GM19240 (cell line): ENCODE data around the gene CUEDC2.

Source experiments
- DNase-seq: peaks from one replicate; pipeline ENCODE4 v3.0.0; 2011; ENCODE audit warnings: low spot score; ENCODE audit not compliant: insufficient read length

The CUEDC2 gene

DNA sequence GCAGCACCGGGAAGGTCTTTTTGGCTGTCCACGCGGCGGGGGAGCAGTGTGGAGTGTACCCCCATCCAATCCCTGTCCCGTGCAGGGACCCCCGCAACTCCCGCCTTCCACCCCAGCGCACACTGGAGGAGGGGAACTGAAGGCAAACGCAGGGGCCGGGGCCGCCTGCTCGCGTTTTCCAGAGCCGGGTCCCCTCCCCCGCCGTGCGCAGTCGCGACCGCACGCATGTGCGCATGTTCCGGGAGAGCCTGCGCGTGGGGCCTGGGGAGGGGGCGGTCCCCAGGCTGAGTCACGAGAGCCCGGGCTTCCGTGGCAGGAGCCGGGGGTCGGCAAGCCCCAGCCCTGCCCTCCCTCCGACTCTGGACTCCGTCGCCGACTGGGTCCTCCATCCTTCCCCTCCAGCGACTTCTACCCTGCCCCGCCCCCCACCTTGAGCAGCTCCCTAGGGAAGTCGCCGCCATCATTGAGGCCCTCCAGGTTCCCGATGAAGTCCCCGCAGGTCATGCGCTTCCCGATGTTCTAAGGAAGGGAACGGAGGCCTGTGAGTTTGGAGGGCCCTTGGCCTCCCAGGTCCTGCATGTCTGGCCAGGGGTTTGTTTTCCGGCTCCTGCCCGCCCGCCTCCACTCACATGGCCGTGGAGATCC, 21.8 kb downstream of the CUEDC2 start:
- no peak for DNase-seq

DNA sequence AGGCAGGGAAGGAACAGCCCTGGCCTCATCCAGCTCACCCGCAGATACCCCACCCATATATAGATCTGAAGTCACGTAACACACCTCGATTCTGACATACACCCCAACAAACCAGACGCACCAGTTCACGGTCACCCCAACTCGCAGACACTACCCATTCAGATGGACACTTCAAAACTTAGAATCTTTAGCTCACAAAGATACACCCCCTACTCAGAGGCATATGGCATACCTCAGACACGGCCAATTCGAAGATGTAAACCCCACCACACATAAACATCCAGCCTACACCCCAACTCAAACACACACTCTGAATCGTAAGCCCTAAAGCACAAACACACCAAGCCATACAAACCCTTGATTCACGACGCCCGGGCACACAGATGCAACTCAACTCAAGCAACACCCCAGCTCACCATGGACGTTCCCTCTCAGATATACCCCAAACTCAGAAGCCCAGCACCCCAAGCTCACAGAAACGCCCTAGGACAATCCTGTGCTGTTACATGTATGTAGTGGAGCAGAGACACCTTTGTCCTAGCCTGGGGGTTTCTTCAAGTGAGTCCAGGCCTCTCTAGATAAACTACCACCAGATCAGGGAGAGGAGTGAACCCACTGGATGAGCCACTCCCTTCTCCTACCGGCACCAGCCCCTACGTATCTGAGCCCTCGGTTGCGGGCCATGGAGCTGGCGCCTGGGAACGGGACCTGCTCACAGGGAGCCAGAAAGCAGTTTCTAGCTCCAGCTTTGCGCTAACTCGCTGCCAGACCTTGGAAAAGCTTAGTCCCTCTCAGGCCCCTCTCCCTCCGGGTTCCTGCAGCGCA, 22.6 kb downstream of the CUEDC2 start:
- DNase-seq: no peak

DNA sequence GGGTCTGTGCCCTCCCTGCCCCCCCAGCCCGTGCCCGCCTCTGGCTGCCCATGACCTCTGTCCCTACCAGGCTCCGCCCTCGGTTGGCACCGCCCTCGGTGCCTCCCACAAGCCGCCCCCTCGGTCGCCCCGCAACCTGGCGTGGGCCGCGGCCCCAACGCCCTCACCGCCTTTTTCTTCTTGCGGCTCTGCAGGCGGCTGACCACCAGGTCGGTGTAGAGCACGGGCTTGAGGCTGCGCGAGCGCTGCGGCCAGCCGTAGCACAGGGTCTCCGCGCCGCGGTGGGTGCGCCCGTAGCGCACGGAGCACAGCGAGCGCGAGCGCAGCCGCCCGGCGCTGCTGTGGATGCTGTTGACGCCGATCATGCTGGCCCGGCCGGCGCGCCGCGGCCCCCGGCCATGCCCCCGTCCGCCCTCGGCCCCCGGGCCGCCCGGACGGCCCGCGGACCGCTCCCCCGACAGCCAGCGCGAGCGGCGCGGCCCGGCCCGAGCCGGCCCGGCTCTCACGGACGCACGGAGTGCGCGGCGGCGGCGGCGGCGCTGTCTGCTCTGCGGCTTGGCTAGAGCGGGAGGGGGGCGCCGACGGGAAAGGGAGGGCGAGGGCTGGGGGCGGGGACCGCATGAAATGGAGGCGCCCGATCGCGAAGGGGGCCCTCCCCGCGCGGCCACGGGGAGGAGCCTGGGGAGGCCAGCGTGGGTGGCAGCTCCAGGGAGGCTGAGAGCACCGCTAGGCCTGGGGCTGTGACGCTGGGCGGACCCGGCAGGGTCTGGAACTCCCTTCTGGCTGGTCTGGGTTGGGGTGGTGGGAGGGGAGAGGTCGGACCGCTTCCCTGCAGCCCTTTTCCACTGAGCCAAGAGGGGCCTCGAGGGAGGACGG, 23.4 kb downstream of the CUEDC2 start:
- DNase-seq: no peak

DNA sequence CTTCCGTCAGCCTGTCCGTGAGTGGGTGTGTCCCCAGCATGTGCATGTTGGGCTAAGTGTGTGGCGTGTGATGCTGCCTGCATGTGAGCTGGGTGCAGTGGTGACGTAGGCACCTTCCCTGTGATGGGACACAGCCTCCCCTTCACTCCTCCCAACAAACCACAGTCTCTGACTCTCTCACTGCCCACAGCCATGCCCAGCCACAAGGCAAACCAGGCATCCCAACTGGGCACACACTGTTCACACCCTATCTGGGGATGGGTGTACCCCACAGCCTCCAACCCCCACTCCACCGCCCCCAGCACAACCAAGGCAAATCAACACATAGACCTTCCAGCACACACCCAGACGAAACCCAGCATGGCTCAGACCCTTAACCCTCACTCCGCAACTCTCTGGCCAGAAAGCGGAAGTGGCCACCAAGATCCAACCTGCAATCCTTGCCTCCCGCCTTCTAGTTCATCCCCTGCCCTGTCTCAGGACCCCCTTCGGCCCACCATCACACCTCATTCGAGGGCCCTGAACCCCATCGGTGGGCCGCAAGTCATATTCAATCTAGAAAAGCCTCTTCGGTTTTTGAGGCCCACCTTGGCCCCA, 24.1 kb downstream of the CUEDC2 start:
- DNase-seq: no peak

DNA sequence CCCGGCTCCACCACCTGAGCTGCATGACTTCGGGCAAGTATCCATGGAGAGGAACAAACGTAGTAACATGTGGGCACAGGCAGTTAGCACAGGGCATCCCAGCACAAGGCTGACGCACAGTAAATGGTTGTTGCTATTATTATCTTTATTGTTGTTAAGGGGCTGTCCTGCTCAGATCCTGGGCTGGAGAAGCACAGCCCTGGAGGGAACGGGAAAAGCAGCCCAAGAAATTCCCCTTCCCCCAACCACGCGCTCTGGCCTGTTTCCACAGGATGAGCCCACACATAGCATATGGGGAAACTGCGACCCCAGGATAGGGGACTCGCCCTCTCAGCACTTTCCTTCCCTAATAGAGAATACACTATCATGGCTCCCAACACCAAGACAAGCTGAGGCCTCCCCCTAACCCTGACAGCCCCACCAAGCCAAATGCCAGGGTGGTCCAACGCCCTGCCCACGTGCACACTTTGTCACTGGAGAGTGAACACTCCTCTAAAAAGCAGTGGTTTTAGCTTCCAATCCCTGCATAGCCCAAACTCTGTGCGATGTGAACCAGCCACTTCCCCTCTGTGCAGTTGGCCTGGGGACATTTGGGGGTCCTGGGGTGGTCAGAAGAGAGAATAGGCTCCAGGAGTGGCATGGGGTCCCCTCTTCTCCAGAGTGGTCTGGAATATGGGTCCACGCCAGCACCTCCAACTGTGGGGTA, 24.8 kb downstream of the CUEDC2 start:
- DNase-seq: no peak

DNA sequence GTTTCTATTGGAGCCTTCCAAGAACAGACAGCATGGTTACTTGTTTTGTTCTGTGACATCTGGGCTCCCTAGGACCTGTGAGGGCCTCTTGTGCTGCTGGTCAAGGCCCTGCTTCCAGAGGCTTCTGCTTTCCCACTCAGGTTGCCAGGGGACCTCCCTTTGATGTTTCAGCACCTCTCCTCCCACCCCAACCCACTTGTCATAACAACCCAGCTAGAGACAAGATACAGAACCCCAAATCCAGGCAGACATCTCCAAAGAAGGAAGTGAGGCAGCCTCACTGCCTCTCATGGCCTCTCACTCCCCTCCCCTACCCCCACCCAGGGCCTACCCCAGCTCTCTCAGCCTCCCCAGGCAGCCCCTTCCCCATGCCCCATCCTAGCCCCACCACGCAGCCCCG, 25.6 kb downstream of the CUEDC2 start:
- no peak for DNase-seq

DNA sequence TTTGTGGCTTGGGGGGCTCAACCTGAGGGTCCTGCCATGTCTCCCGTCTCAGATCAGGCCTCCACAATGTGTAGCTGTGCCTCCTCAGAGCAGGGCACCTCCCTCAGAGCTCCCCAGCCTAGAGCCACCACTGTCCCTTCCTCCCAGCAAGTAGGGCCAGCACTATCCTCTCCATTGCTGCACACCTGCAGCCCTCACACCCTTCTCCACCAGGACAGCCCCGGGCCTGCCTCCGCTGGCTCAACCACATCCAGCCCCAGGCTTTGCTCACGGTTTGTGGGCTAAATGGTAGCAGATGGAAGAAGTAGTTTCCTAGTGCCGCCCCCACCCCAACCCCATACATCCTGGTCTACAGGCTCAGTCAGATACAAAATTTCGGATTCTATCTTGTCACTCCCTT, 26.7 kb downstream of the CUEDC2 start:
- no peak for DNase-seq

DNA sequence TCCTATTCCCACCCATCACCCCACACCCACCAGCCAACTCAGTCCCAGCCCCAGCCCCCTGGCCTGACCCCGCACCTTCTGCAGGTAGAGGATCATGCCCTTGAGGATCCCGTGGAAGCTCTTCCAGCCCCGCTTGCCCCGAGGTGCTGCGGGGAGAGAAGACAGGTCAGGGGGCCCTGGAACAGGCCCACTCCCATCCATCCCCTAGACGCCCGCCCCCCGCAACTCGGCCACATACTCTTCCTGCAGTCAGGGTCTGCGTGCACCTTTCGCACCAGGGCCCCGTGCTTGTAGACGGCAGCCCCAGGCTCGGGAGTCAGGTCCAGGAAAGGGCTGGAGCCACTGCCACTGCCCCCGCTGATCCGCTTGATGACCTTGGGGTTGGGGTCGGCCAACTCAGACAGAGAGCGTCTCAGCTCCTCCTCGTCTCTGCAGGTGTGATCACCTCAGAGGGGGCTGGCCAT, 27.2 kb downstream of the CUEDC2 start:
- no peak for DNase-seq

DNA sequence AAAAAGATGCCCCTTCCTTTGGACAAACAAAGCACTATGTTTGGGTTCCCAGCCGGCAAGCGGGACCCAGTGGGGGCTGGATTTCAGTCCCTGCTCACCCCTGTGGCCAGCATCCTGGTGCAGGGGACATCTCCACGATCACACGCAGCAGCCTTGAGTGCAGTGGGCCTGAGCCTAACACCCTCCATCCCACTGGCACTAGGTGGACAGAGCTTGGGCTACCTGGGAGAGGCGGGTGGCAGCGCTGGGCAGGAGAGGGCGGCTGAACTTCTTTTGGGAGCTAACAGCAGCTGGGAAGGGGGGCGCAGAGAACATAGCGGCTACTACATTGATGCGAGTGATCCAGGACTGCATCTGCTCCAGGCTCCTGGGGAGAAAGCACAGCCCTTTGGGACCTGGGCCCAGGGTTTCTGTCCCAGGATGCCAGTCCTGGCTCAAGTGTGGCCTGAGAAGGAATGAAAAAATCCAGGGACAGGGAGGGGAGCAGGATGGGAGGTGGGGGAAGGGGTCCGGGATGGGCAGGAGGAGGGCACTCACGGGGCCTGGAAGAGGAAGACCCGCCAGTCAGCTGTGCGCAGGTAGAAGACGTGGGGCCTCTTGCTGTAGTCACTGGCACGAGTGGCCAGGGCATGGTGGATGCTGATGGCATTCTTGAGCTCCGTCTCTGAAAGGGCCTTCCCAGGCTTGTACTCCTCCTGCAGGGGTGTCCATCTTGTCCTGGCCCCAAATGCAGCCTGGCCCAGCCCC, 27.8 kb downstream of the CUEDC2 start:
- no peak for DNase-seq

DNA sequence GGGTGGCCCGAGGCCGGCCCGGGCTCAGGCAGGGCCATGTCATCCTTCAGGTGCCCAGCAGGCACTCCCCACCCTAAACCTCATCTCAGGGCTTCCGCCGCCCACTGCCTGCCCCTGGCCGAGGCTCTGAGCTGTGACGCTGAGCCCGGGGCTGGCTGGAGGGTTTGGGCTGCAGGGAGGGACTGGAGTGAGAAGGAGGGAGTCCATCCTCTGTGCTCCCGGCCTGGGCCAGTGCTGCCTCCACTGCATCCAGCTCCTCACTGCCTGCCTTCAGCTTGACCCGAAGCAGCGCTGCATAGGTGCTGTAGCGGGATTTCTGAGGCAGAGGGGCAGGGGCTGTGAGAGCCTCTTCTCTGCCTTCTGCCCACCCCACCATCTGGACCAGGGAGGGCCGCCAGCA, 29.3 kb downstream of the CUEDC2 start:
- no peak for DNase-seq

DNA sequence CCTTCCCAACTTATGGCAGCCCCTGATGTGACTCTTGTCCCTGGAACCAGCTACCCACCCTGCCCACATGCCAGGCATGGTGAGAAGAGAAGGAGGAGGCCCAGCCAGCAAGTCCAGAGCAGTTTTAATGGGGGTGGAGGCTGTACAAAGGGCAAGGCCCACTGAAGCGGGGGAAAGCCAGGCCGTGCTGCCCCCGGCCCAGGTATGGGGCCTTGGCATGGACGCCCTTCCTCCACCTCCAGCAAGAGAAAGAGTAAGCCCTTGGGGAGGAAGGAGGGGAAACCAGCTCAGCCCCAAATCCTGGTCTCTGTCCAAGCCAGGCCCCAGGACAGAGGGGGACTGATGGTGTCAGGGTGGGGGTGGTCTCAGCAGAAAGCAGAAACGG, 29.9 kb downstream of the CUEDC2 start:
- DNase-seq: no peak

DNA sequence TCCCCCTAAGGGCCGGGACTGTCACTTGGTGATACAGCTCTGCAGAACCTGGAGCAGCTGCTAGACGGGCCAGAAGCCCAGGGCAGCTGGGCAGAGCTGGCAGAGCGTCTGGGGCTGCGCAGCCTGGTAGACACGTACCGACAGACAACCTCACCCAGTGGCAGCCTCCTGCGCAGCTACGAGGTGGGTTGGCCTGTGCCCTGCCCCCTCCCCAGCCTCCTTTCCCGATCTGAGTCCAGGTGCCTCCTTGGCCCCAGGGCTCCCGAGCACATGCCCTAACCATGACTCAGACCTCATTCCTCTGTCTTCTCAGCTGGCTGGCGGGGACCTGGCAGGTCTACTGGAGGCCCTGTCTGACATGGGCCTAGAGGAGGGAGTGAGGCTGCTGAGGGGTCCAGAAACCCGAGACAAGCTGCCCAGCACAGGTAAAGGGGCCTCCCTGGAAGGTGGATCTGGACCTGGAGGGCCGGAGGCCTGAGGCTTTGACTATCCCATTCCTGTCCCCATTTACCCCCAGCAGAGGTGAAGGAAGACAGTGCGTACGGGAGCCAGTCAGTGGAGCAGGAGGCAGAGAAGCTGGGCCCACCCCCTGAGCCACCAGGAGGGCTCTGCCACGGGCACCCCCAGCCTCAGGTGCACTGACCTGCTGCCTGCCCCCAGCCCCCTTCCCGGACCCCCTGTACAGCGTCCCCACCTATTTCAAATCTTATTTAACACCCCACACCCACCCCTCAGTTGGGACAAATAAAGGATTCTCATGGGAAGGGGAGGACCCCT, 30.5 kb downstream of the CUEDC2 start:
- DNase-seq: no peak

DNA sequence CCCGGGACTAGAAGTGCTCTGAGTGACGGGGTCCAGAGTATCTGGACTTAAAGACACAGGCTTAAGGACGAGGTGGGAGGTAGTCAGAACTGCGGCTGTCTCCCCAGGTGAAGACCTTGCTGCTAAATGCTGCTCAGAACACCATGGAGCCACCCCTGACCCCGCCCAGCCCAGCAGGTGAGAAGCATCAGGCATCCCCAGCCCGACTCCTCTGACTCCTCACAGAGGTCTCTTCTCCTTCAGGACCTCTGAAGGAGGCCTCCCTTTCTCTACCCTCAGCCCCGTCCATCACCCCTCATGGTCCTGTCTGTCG, 31.1 kb downstream of the CUEDC2 start:
- no peak for DNase-seq

DNA sequence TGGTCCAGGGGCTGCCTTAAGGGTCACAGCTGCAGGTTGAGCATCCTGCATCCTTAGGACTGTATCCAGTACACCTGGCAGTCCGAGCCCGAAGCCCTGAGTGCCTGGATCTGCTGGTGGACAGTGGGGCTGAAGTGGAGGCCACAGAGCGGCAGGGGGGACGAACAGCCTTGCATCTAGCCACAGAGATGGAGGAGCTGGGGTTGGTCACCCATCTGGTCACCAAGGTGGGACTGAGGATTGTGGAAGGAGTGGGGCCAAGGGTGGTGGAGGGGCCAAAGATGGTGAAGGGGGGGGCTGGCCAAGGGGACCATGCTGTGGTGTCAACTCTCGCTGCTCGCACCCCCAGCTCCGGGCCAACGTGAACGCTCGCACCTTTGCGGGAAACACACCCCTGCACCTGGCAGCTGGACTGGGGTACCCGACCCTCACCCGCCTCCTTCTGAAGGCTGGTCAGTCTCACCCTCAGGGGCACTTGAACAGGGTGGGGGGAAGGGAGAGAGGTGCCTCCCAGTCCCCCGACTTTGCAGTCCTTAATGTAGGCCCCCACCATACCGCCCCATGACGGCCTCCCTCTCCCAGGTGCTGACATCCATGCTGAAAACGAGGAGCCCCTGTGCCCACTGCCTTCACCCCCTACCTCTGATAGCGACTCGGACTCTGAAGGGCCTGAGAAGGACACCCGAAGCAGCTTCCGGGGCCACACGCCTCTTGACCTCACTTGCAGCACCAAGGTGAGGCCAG, 31.6 kb downstream of the CUEDC2 start:
- no peak for DNase-seq

DNA sequence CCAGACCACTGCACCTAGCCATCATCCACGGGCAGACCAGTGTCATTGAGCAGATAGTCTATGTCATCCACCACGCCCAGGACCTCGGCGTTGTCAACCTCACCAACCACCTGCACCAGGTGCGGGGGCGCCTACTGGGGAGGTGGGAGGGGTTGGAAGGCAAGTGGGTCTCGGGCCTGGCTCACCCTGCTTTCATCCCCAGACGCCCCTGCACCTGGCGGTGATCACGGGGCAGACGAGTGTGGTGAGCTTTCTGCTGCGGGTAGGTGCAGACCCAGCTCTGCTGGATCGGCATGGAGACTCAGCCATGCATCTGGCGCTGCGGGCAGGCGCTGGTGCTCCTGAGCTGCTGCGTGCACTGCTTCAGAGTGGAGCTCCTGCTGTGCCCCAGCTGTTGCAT, 32.3 kb downstream of the CUEDC2 start:
- no peak for DNase-seq

DNA sequence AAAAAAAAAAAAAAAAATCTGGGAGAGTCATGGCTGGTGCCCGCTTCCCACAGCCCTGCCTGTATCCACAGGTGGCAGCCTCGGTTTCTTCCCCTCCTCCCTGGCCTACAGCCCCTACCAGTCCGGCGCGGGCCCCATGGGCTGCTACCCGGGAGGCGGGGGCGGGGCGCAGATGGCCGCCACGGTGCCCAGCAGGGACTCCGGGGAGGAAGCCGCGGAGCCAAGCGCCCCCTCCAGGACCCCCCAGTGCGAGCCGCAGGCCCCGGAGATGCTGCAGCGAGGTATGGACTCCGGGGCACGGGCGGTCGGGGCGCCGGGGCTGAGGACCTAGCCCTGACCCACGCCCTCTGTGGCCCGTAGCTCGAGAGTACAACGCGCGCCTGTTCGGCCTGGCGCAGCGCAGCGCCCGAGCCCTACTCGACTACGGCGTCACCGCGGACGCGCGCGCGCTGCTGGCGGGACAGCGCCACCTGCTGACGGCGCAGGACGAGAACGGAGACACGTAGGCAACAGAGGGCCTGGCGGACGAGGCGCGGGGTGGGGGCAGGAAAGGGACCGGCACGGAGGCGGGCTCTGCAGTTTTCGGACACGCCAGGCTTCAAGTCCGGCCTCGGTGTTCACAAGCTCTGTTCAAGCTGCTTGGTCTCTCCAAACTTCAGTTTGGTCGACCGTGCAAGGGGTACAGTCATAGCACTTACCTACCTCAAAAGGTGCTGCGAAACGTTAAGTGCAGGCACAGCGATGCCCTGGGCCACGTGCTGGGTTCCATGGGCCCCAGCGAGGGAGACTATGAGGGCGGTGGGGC, 33.0 kb downstream of the CUEDC2 start:
- DNase-seq: peak; percentile 91

DNA sequence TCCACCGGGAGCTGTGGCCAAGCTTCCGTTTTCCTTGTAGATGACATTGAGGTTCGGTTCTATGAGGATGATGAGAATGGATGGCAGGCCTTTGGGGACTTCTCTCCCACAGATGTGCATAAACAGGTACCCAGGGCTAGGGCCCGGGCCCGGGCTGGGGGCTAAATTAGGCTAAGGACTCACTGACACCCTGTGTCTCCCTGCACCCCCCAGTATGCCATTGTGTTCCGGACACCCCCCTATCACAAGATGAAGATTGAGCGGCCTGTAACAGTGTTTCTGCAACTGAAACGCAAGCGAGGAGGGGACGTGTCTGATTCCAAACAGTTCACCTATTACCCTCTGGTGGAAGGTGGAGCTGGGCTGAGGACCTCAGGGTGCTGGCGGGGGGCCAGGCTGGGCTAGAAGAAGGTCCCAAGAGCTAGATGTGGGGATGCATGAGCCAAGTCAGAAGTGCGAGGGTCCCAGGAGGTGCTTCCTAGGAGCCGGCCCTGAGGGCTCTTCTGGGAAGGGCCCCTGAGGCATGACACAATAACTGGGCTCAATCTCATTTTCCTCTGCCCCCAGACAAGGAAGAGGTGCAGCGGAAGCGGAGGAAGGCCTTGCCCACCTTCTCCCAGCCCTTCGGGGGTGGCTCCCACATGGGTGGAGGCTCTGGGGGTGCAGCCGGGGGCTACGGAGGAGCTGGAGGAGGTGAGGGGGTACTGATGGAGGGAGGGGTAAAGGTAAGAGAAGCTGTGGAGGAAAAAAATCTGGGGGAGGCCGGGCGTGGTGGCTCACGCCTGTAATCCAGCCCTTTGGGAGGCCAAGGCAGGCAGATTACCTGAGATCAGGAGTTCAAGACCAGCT, 34.0 kb downstream of the CUEDC2 start:
- no peak for DNase-seq
